Body of pancreas (tissue), 4 donors: ENCODE measurements around the gene HSPH1. TPM values are rescaled to one million over a fixed set of nuclear protein-coding genes. Genes with fewer than 3 reads are reported as not detected.

Source experiments
- ATAC-seq: fragments of 150-250 bp; one replicate; pipeline ENCODE4 v1.9.1; 2016
- DNase-seq, 4 donors: peaks; one replicate each; pipeline ENCODE4 v3.0.0-alpha.2; 2019
- H3K27ac ChIP-seq, 4 donors: fragments of 200-600 bp; sonication (generic); 1 replicate in 3 of 4; 2 replicates in 1 of 4; pipeline versions ENCODE4 v1.5.1 to v1.6.1; 2016 to 2019; ENCODE audit warnings: mild to moderate bottlenecking in 1 of 4, mixed read lengths in 1 of 4, moderate library complexity in 1 of 4
- H3K27me3 ChIP-seq, 2 donors: fragments of 200-600 bp; sonication (generic); one replicate each; pipeline ENCODE4 v1.6.0; 2016; ENCODE audit warnings: mild to moderate bottlenecking in 1 of 2
- H3K36me3 ChIP-seq, 2 donors: fragments of 200-600 bp; sonication (generic); replicated peaks in 1 of 2; 2 replicates each; pipeline ENCODE4 v1.5.1; 2016; ENCODE audit warnings: low read depth in 2 of 2; ENCODE audit not compliant: insufficient read depth in 1 of 2
- H3K4me1 ChIP-seq: fragments of 200-600 bp; sonication (generic); one replicate; pipeline ENCODE4 v1.6.0; 2016
- H3K4me3 ChIP-seq, 2 donors: fragments of 200-600 bp; sonication (generic); 1 replicate in 1 of 2; 2 replicates in 1 of 2; pipeline ENCODE4 v1.5.1; 2016 to 2019
- H3K9me3 ChIP-seq, 3 donors: fragments of 200-600 bp; sonication (generic); 1 replicate in 2 of 3; 2 replicates in 1 of 3; pipeline ENCODE4 v1.5.1; 2016
- CTCF ChIP-seq, 7 experiments: fragments of 450-650 bp in 4 of 7; fragments of 200-600 bp in 3 of 7; sonication (generic) in 3 of 7; IDR thresholded peaks; one replicate each; pipeline ENCODE4 v1.5.1; 2016 to 2019; ENCODE audit warnings: antibody characterized with exemption in 7 of 7
- POLR2A ChIP-seq, 3 donors: fragments of 450-650 bp; IDR thresholded peaks; one replicate each; pipeline ENCODE4 v1.6.1; 2016; ENCODE audit warnings: antibody characterized with exemption in 3 of 3, mild to moderate bottlenecking in 2 of 3
- WGBS, 2 donors: methylation state at CpG; one replicate each; pipeline ENCODE4 v1.1.5; 2017; 5-methylcytosine and 5-hydroxymethylcytosine counted together
- intact Hi-C: fragments of 100-400 bp; cut with DNase I; formaldehyde crosslinking; loops from one replicate; pipeline ENCODE4 v1.15.1; 2023
- total RNA-seq, 2 donors: library from RNA; depleted of rRNA; stranded (reverse); fragments of >200 nt; gene quantifications; one replicate each; pipeline ENCODE4 v1.1.0, GENCODE V29; 2016

Gene HSPH1
- total RNA-seq, 2 donors from 2014 or later = 20.5 to 28.0 TPM

DNA sequence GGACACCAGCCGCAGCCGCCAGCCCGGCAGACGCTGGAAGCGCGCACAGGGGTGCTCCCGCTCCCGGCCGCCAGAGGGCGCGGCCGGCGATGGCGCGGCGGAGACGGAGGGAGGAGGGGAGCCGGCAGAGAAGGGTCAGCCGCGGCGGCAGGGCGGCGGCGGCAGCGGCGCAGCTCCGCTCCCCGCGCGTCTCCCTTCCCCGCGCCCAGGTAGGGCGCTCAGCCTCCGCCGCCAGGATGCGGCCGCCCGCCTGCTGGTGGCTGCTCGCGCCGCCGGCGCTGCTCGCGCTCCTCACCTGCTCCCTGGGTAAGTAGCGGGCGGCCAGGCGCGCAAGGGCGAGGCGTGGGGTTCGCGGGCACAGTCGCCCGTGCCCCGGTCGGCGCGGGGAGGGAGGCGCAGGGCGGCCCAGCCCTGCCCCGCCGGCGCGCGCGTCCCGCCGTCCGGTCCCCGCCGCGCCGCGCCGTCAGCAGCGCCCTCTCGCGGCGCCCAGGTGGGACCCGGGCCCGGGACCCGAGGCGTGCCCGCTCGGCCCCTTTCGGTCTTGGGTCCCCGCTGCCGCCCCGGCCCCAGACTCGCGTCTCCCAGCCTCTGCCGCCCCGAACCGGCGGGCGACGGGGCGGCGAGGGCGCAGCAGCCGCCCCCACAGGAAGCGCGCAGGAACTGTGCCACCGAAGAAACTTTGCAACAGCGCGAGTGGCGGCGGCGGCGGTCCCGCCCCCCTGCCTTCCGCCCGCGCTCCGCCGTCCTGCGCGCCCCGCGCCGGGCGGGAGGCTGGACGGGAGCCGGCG is 38.3 kb upstream of the HSPH1 start, which contains the start of gene B3GLCT:
Gene B3GLCT, plus strand, starts transcription at position 127 of the 788 bp plus-strand sequence. Its CDS starts 110 bp downstream, at position 237.
- intact Hi-C loops = no loop called here
- TF ChIP-seq POLR2A (IDR thresholded peaks at IDR 0.05) (peak; percentile 18 to 45 (median 30)), CTCF (IDR thresholded peaks at IDR 0.05) (peak; percentile 51 to 98 (median 75))
- ATAC-seq (peak; percentile 87), DNase-seq (peak; percentile 76 to 83 (median 81))
- Histone ChIP-seq H3K9me3 (no peaks in the 10 kb centered on the region), H3K4me3 (peak within 1 kb of the TSS; percentile 50 to 70), H3K27me3 (no peaks in the 10 kb centered on the region), H3K4me1 (peaks cover 17% of the 10 kb centered on the region), H3K27ac (peak within 1 kb of the TSS; percentile 91 to 98 (median 94)), H3K36me3 (no peaks in the 10 kb centered on the region)
- 0% methylated on average over 61 of the region's 126 CpGs; no CpG with 5 or more reads in 1 of the 2 donors for WGBS, 2 donors

- TF ChIP-seq CTCF (IDR thresholded peaks at IDR 0.05) (no peak), POLR2A (IDR thresholded peaks at IDR 0.05) (no peak)
Observed at GRCh38 chr13:31199527-31199848, 37.8 kb upstream of the HSPH1 start.

DNA sequence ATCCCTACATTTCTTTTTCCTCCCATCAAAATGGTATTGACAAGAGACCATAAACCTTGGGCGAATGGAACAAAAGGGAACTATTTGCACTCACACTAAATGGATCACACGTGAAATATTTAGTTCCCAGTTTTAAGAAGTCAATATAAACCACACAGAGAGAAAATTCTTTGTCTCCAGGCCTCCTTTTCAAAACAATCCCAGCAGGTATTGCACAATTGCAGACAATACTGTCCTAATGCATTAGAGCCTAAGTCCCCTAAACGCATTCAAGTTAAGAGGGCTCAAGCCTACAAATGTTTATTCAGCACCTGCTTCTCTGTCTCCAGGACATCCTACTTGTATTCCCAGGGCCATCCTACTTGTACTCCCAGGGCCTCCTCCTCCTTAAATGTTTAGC is 36.8 kb upstream of the HSPH1 start:
- no peak overlapping the region for H3K4me3 ChIP-seq
- peaks cover 17% of the 10 kb centered on the region for H3K4me1 ChIP-seq
- ATAC-seq (no peak), DNase-seq (no peak)
- 59 to 71% methylated on average over 3 of the region's 3 CpGs for WGBS, 2 donors
- H3K27me3 ChIP-seq = no peaks in the 10 kb centered on the region
- intact Hi-C loops = no loop called here
- H3K36me3 ChIP-seq = no peaks in the 10 kb centered on the region
- H3K27ac ChIP-seq = no peak overlapping the region
- no peaks in the 10 kb centered on the region for H3K9me3 ChIP-seq
- TF ChIP-seq CTCF (IDR thresholded peaks at IDR 0.05) (no peak), POLR2A (IDR thresholded peaks at IDR 0.05) (no peak)

More at GRCh38 chr13:31199527-31199848, 37.8 kb upstream of the HSPH1 start:
- Histone ChIP-seq H3K27ac (peak overlapping the region; percentile 91 to 98 (median 94)), H3K9me3 (no peaks in the 10 kb centered on the region), H3K4me1 (peaks cover 17% of the 10 kb centered on the region), H3K27me3 (no peaks in the 10 kb centered on the region), H3K4me3 (peak overlapping the region in 1 of 2 donors; percentile 12), H3K36me3 (no peaks in the 10 kb centered on the region)
- intact Hi-C loops = no loop called here
- DNase-seq = no peak
- WGBS, 2 donors = 4% methylated on average over 13 to 15 of the region's 15 CpGs
- no peak for ATAC-seq

DNA sequence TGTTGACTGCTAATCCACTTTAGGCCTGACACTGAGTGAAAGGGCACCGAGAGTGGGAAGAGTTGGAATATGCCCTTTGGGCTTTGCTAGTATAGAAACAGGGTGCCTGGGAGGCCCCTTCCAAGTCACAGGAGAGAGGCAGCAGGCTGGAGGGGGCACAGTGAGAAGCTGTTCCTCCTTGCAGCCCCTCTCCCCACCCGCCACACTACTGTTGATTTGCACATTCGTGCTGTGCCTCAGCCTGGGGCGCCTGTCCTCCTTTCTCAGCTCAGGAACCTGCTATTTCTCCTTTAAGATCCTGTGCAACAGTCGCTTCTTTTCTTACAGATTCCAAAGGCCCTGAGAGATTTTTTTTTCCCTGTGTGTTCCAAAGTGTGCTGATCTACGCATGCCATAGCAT is 35.3 kb upstream of the HSPH1 start:
- H3K36me3 ChIP-seq = no peaks in the 10 kb centered on the region
- DNase-seq = no peak
- TF ChIP-seq POLR2A (IDR thresholded peaks at IDR 0.05) (no peak), CTCF (IDR thresholded peaks at IDR 0.05) (no peak)
- intact Hi-C loops = no loop called here
- peaks cover 17% of the 10 kb centered on the region for H3K4me1 ChIP-seq
- no peaks in the 10 kb centered on the region for H3K9me3 ChIP-seq
- WGBS, 2 donors = 86 to 92% methylated on average over 6 of the region's 6 CpGs
- no peak overlapping the region for H3K27ac ChIP-seq
- no peaks in the 10 kb centered on the region for H3K27me3 ChIP-seq
- ATAC-seq = no peak
- H3K4me3 ChIP-seq = no peak overlapping the region

GRCh38 chr13:31195616-31196015 is 33.9 kb upstream of the HSPH1 start:
- Histone ChIP-seq H3K4me1 (peaks cover 7% of the 10 kb centered on the region), H3K4me3 (no peak overlapping the region), H3K27me3 (no peaks in the 10 kb centered on the region), H3K36me3 (no peaks in the 10 kb centered on the region), H3K9me3 (no peaks in the 10 kb centered on the region), H3K27ac (no peak overlapping the region)
- no peak for DNase-seq
- intact Hi-C loops = no loop called here
- 92 to 94% methylated on average over 4 of the region's 4 CpGs for WGBS, 2 donors
- no peak for TF ChIP-seq POLR2A (IDR thresholded peaks at IDR 0.05)
- TF ChIP-seq CTCF (IDR thresholded peaks at IDR 0.05) = no peak
- no peak for ATAC-seq
